GM23248 (cell line): ENCODE data around the gene SERPINB5. TPM values are rescaled to one million over a fixed set of nuclear protein-coding genes. Genes with fewer than 3 reads are reported as not detected.

Experiments
- DNase-seq: peaks from one replicate; pipeline ENCODE4 v3.0.0-alpha.2; 2015
- H2AFZ ChIP-seq: fragments of 200-600 bp; sonication (generic); 2 replicates; pipeline ENCODE4 v1.6.1; 2016; ENCODE audit warnings: antibody characterized with exemption
- H3F3A ChIP-seq: fragments of 200-600 bp; sonication (generic); 2 replicates; pipeline ENCODE4 v1.6.1; 2016; ENCODE audit warnings: mild to moderate bottlenecking, antibody characterized with exemption, mixed run types; ENCODE audit not compliant: insufficient read depth
- H3K27ac ChIP-seq: fragments of 200-600 bp; sonication (generic); 2 replicates; pipeline ENCODE4 v1.5.1; 2016; ENCODE audit warnings: mild to moderate bottlenecking
- H3K27me3 ChIP-seq: fragments of 200-600 bp; sonication (generic); replicated peaks from 2 replicates; pipeline ENCODE4 v1.6.1; 2016; ENCODE audit warnings: mild to moderate bottlenecking; ENCODE audit not compliant: insufficient read depth
- H3K36me3 ChIP-seq: fragments of 200-600 bp; sonication (generic); 2 replicates; pipeline ENCODE4 v1.6.1; 2016; ENCODE audit warnings: low read depth, mild to moderate bottlenecking
- H3K4me1 ChIP-seq: fragments of 200-600 bp; sonication (generic); 2 replicates; pipeline ENCODE4 v1.6.1; 2016; ENCODE audit warnings: mild to moderate bottlenecking; ENCODE audit not compliant: insufficient read depth
- H3K4me2 ChIP-seq: fragments of 200-600 bp; sonication (generic); one replicate; pipeline ENCODE4 v1.6.1; 2016; ENCODE audit warnings: mild to moderate bottlenecking; ENCODE audit not compliant: unreplicated experiment
- H3K4me3 ChIP-seq: fragments of 200-600 bp; sonication (generic); 2 replicates; pipeline ENCODE4 v1.5.1; 2016; ENCODE audit warnings: mild to moderate bottlenecking
- H3K79me2 ChIP-seq: fragments of 200-600 bp; sonication (generic); 2 replicates; pipeline ENCODE4 v1.6.1; 2016; ENCODE audit warnings: mild to moderate bottlenecking; ENCODE audit not compliant: insufficient read depth
- H3K9ac ChIP-seq: fragments of 200-600 bp; sonication (generic); 2 replicates; pipeline ENCODE4 v1.6.1; 2016; ENCODE audit warnings: mild to moderate bottlenecking
- H3K9me2 ChIP-seq: fragments of 200-600 bp; sonication (generic); 2 replicates; pipeline ENCODE4 v1.6.1; 2016; ENCODE audit warnings: mixed run types, mild to moderate bottlenecking, moderate library complexity; ENCODE audit not compliant: insufficient read depth
- H3K9me3 ChIP-seq: fragments of 200-600 bp; sonication (generic); one replicate; pipeline ENCODE4 v1.6.1; 2017; ENCODE audit warnings: low read depth
- H4K20me1 ChIP-seq: fragments of 200-600 bp; sonication (generic); 2 replicates; pipeline ENCODE4 v1.6.0; 2016; ENCODE audit not compliant: insufficient read depth
- EZH2 ChIP-seq: fragments of 200-600 bp; sonication (generic); IDR thresholded peaks from 2 replicates; pipeline ENCODE4 v1.6.1; 2018; ENCODE audit warnings: antibody characterized with exemption, mild to moderate bottlenecking; ENCODE audit not compliant: insufficient read depth, poor library complexity, severe bottlenecking
- EZH2phosphoT487 ChIP-seq: fragments of 200-600 bp; sonication (generic); IDR thresholded peaks from 2 replicates; pipeline ENCODE4 v1.6.1; 2018; ENCODE audit warnings: antibody characterized with exemption, moderate library complexity, mild to moderate bottlenecking, low read depth; ENCODE audit not compliant: insufficient read depth
- WGBS, 2 experiments: methylation state at CpG; one replicate each; pipeline ENCODE4 v1.1.6; 2015 to 2017; ENCODE audit warnings: low lambda C conversion rate in 2 of 2, low coverage in 1 of 2; ENCODE audit errors: missing lambda C conversion rate in 2 of 2; 5-methylcytosine and 5-hydroxymethylcytosine counted together
- in situ Hi-C: fragments of 300-500 bp; cut with MboI; formaldehyde crosslinking; loops from 2 replicates; pipeline ENCODE4 v1.15.0; 2020
- polyA plus RNA-seq: library from polyadenylated mRNA; unstranded; fragments of >200 nt; fragmentation: Nextera tagmentation; extraction: Ambion mirVana; gene quantifications from 2 replicates; pipeline ENCODE4 v1.2.1, GENCODE V29; 2016
- total RNA-seq: library from RNA; depleted of rRNA; stranded (reverse); fragments of >200 nt; shearing (Covaris generic); gene quantifications from 2 replicates; pipeline ENCODE4 v1.2.3, GENCODE V29; 2014

The SERPINB5 gene
- total and polyA plus RNA-seq, 2 experiments from 2014 or later, result not detected

- Histone ChIP-seq H3K4me2 (no peak overlapping the region), H3K9ac (no peak overlapping the region), H4K20me1 (no peaks in the 10 kb centered on the region), H3K27ac (no peak overlapping the region), H3K4me3 (no peak overlapping the region), H3K4me1 (no peaks in the 10 kb centered on the region), H3K79me2 (no peaks in the 10 kb centered on the region), H3K27me3 (no peaks in the 10 kb centered on the region), H3K9me2 (no peaks in the 10 kb centered on the region), H3K9me3 (no peaks in the 10 kb centered on the region), H3F3A (no peaks in the 10 kb centered on the region), H3K36me3 (no peaks in the 10 kb centered on the region), H2AFZ (no peak overlapping the region)
- TF ChIP-seq EZH2 (no peak), EZH2phosphoT487 (no peak)
- no peak for DNase-seq
- in situ Hi-C loops, result no loop called here
These were observed 50.5 kb downstream of the SERPINB5 start for GRCh38 chr18:63527251-63527650.

GRCh38 chr18:63528863-63529492 lies 52.2 kb downstream of the SERPINB5 start:
- in situ Hi-C loops, result no loop called here
- WGBS, 2 experiments, result 49 to 55% methylated on average over 5 of the region's 5 CpGs
- no peaks in the 10 kb centered on the region for H3K4me1 ChIP-seq
- H3K9me2 ChIP-seq, result no peaks in the 10 kb centered on the region
- no peaks in the 10 kb centered on the region for H3K79me2 ChIP-seq
- no peak overlapping the region for H3K9ac ChIP-seq
- H3K27ac ChIP-seq, result no peak overlapping the region
- no peaks in the 10 kb centered on the region for H3K27me3 ChIP-seq
- H3K4me2 ChIP-seq, result no peak overlapping the region
- no peaks in the 10 kb centered on the region for H3F3A ChIP-seq
- H3K36me3 ChIP-seq, result no peaks in the 10 kb centered on the region
- no peak overlapping the region for H3K4me3 ChIP-seq
- no peak overlapping the region for H2AFZ ChIP-seq
- no peak for TF ChIP-seq EZH2
- no peak for TF ChIP-seq EZH2phosphoT487
- no peaks in the 10 kb centered on the region for H3K9me3 ChIP-seq
- DNase-seq, result no peak
- no peaks in the 10 kb centered on the region for H4K20me1 ChIP-seq

GRCh38 chr18:63532471-63532870 lies 55.7 kb downstream of the SERPINB5 start:
- H3F3A ChIP-seq, result no peaks in the 10 kb centered on the region
- H3K9me3 ChIP-seq, result no peaks in the 10 kb centered on the region
- no peak overlapping the region for H2AFZ ChIP-seq
- H3K79me2 ChIP-seq, result no peaks in the 10 kb centered on the region
- no peak overlapping the region for H3K4me2 ChIP-seq
- 79 to 83% methylated on average over 2 of the region's 2 CpGs for whole genome bisulfite sequencing, 2 experiments
- no peak for TF ChIP-seq EZH2phosphoT487
- TF ChIP-seq EZH2, result no peak
- no peaks in the 10 kb centered on the region for H4K20me1 ChIP-seq
- H3K27me3 ChIP-seq, result no peaks in the 10 kb centered on the region
- H3K4me3 ChIP-seq, result no peak overlapping the region
- no peak overlapping the region for H3K9ac ChIP-seq
- H3K9me2 ChIP-seq, result no peaks in the 10 kb centered on the region
- H3K4me1 ChIP-seq, result no peaks in the 10 kb centered on the region
- H3K36me3 ChIP-seq, result no peaks in the 10 kb centered on the region
- DNase-seq, result no peak
- no peak overlapping the region for H3K27ac ChIP-seq
- in situ Hi-C loops, result no loop called here

- Histone ChIP-seq H3K36me3 (no peaks in the 10 kb centered on the region), H3K9me3 (no peaks in the 10 kb centered on the region), H3K9ac (no peak overlapping the region), H2AFZ (peak overlapping the region; percentile 40; the same call in 1 of the 2 replicates), H3F3A (no peaks in the 10 kb centered on the region), H3K4me2 (no peak overlapping the region), H3K79me2 (no peaks in the 10 kb centered on the region), H3K27me3 (no peaks in the 10 kb centered on the region), H3K4me3 (no peak overlapping the region), H3K4me1 (peaks cover 2% of the 10 kb centered on the region), H3K9me2 (no peaks in the 10 kb centered on the region), H4K20me1 (no peaks in the 10 kb centered on the region), H3K27ac (no peak overlapping the region)
- TF ChIP-seq EZH2phosphoT487 (no peak), EZH2 (no peak)
- WGBS, 2 experiments, result 62% methylated on average over 4 of the region's 4 CpGs
- no peak for DNase-seq
- in situ Hi-C loops, result no loop called here
These were observed 57.9 kb downstream of the SERPINB5 start for GRCh38 chr18:63534615-63535014.
